ENCODE data around the gene CSRNP3. TPM values are rescaled to one million over a fixed set of nuclear protein-coding genes. Genes with fewer than 3 reads are reported as not detected.

The CSRNP3 gene
- total and polyA plus RNA-seq, 12 donors = 1.3 to 20.1 (median 4.9) TPM

DNA sequence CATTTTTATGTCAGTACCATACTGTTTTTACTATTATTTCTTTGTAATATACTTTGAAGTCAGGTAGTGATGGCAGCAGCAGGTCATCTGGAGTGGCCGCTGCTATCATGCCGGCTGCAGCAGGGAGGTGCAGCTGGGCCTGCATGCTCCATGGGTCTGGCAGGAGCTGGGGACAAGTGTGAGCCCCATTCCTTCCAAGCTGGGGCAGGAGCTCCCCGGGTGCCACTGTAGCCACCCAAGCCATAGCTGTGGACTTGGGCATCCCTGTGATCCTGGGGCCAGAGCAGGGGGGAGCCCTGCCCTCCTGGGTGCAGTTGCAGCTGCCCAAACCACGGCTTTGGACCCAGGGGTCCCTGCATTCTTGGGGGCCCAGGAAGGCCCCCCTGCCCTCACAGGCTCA is 59.2 kb downstream of the CSRNP3 start:
- WGBS, 4 donors = 94 to 99% (median 95%) methylated on average over 3 to 4 of the region's 4 CpGs

GRCh38 chr2:165529130-165529529 is 59.6 kb downstream of the CSRNP3 start:
- TF ChIP-seq CTCF (IDR thresholded peaks at IDR 0.05) = no peak
- TF ChIP-seq POLR2A (IDR thresholded peaks at IDR 0.05) = no peak
- 85 to 94% (median 89%) methylated on average over 3 of the region's 3 CpGs for WGBS, 4 donors

More for the DNA sequence above, 59.2 kb downstream of the CSRNP3 start:
- TF ChIP-seq POLR2A (IDR thresholded peaks at IDR 0.05) (no peak), CTCF (IDR thresholded peaks at IDR 0.05) (no peak)
- Histone ChIP-seq H3K9me3 (replicated peaks in 1 of 3) (peaks cover 0 to 11% (median 0%) of the 10 kb centered on the region in 3 donors), H3K27ac (no peak overlapping the region), H3K4me1 (replicated peaks in 1 of 2) (no peaks in the 10 kb centered on the region), H3K36me3 (replicated peaks in 1 of 2) (no peaks in the 10 kb centered on the region), H3K27me3 (no peaks in the 10 kb centered on the region), H3K4me3 (no peak overlapping the region)
- intact Hi-C loops (cut with DNase I) = no loop called here
- no peak for DNase-seq

GRCh38 chr2:165533331-165533730 is 63.8 kb downstream of the CSRNP3 start:
- no peak overlapping the region for H3K4me3 ChIP-seq
- H3K27me3 ChIP-seq = no peaks in the 10 kb centered on the region
- DNase-seq = no peak
- intact Hi-C loops (cut with DNase I) = no loop called here
- H3K36me3 ChIP-seq (replicated peaks in 1 of 2) = no peaks in the 10 kb centered on the region
- TF ChIP-seq CTCF (IDR thresholded peaks at IDR 0.05) (no peak), POLR2A (IDR thresholded peaks at IDR 0.05) (no peak)
- WGBS, 4 donors = 75 to 89% (median 78%) methylated on average over 1 of the region's 1 CpG
- peaks cover 0 to 11% (median 0%) of the 10 kb centered on the region in 3 donors for H3K9me3 ChIP-seq (replicated peaks in 1 of 3)
- no peaks in the 10 kb centered on the region for H3K4me1 ChIP-seq (replicated peaks in 1 of 2)
- H3K27ac ChIP-seq = no peak overlapping the region

More at GRCh38 chr2:165529130-165529529, 59.6 kb downstream of the CSRNP3 start:
- H3K27me3 ChIP-seq = no peaks in the 10 kb centered on the region
- no peak for DNase-seq
- intact Hi-C loops (cut with DNase I) = no loop called here
- peaks cover 0 to 11% (median 0%) of the 10 kb centered on the region in 3 donors for H3K9me3 ChIP-seq (replicated peaks in 1 of 3)
- H3K4me1 ChIP-seq (replicated peaks in 1 of 2) = no peaks in the 10 kb centered on the region
- H3K36me3 ChIP-seq (replicated peaks in 1 of 2) = no peaks in the 10 kb centered on the region
- H3K4me3 ChIP-seq = no peak overlapping the region
- no peak overlapping the region for H3K27ac ChIP-seq

GRCh38 chr2:165535471-165535870 is 66.0 kb downstream of the CSRNP3 start:
- no peak for TF ChIP-seq CTCF (IDR thresholded peaks at IDR 0.05)
- TF ChIP-seq POLR2A (IDR thresholded peaks at IDR 0.05) = no peak
- peak in 2 of 7 donors; percentile 19 to 25 for DNase-seq
- Histone ChIP-seq H3K27ac (no peak overlapping the region), H3K27me3 (no peaks in the 10 kb centered on the region), H3K4me3 (no peak overlapping the region), H3K4me1 (replicated peaks in 1 of 2) (no peaks in the 10 kb centered on the region), H3K9me3 (replicated peaks in 1 of 3) (no peaks in the 10 kb centered on the region), H3K36me3 (replicated peaks in 1 of 2) (no peaks in the 10 kb centered on the region)
- WGBS, 4 donors = 35 to 50% (median 43%) methylated on average over 2 of the region's 2 CpGs
- intact Hi-C loops (cut with DNase I) = no loop called here
